ENCODE measurements around the gene TXNDC8. TPM values are rescaled to one million over a fixed set of nuclear protein-coding genes. Genes with fewer than 3 reads are reported as not detected.

Gene TXNDC8
- total RNA-seq, 1 donor from 2014 or later = not detected

- no peaks in the 10 kb centered on the region for H3K4me1 ChIP-seq
- no peak overlapping the region for H3K4me3 ChIP-seq
- H4K20me1 ChIP-seq (ENCODE audit: low read depth) = no peaks in the 10 kb centered on the region
- H2AFZ ChIP-seq (replicated peaks) = no peak overlapping the region
- Mint-ChIP-seq H3K4me1 (no peaks in the 10 kb centered on the region), H3K27ac (no peak overlapping the region), H3K36me3 (no peaks in the 10 kb centered on the region), H3K9me3 (no peaks in the 10 kb centered on the region), H3K27me3 (ENCODE audit: insufficient read depth, low read depth) (no peaks in the 10 kb centered on the region), H3K4me3 (no peak overlapping the region)
- TF ChIP-seq EZH2 (IDR thresholded peaks at IDR 0.05) (no peak), CTCF (IDR thresholded peaks at IDR 0.05) (no peak), EZH2phosphoT487 (IDR thresholded peaks at IDR 0.05) (no peak)
- no peaks in the 10 kb centered on the region for H3K9me3 ChIP-seq (ENCODE audit: low read depth)
- no peaks in the 10 kb centered on the region for H3K36me3 ChIP-seq
- no peak overlapping the region for H3K9ac ChIP-seq
- DNase-seq (ENCODE audit: low spot score) = no peak
- H3K4me2 ChIP-seq = no peak overlapping the region
- H3K27me3 ChIP-seq = no peaks in the 10 kb centered on the region
- no peaks in the 10 kb centered on the region for H3K79me2 ChIP-seq (ENCODE audit: low read depth)
- no peak overlapping the region for H3K27ac ChIP-seq
- no peaks in the 10 kb centered on the region for H3F3A ChIP-seq (ENCODE audit: low read depth)
Measured at GRCh38 chr9:110334183-110334582, 3.5 kb downstream of the TXNDC8 start.

GRCh38 chr9:110332766-110333165 lies 4.9 kb downstream of the TXNDC8 start:
- no peaks in the 10 kb centered on the region for H3F3A ChIP-seq (ENCODE audit: low read depth)
- peak overlapping the region; percentile 37 for H3K27ac Mint-ChIP-seq

GRCh38 chr9:110330484-110331105 lies 7.1 kb downstream of the TXNDC8 start:
- no peaks in the 10 kb centered on the region for H4K20me1 ChIP-seq (ENCODE audit: low read depth)
- no peaks in the 10 kb centered on the region for H3K27me3 ChIP-seq
- H3K4me3 ChIP-seq = no peak overlapping the region
- H3K9ac ChIP-seq = no peak overlapping the region
- Mint-ChIP-seq H3K27ac (no peak overlapping the region), H3K27me3 (ENCODE audit: insufficient read depth, low read depth) (peaks cover 2% of the 10 kb centered on the region), H3K4me3 (no peak overlapping the region), H3K4me1 (no peaks in the 10 kb centered on the region), H3K9me3 (no peaks in the 10 kb centered on the region), H3K36me3 (no peaks in the 10 kb centered on the region)
- no peaks in the 10 kb centered on the region for H3K79me2 ChIP-seq (ENCODE audit: low read depth)
- H3K9me3 ChIP-seq (ENCODE audit: low read depth) = no peaks in the 10 kb centered on the region
- no peaks in the 10 kb centered on the region for H3K4me1 ChIP-seq
- DNase-seq (ENCODE audit: low spot score) = no peak
- H3F3A ChIP-seq (ENCODE audit: low read depth) = no peaks in the 10 kb centered on the region
- H3K4me2 ChIP-seq = no peak overlapping the region
- TF ChIP-seq CTCF (IDR thresholded peaks at IDR 0.05) (no peak), EZH2phosphoT487 (IDR thresholded peaks at IDR 0.05) (no peak), EZH2 (IDR thresholded peaks at IDR 0.05) (no peak)
- no peak overlapping the region for H3K27ac ChIP-seq
- no peak overlapping the region for H2AFZ ChIP-seq (replicated peaks)
- H3K36me3 ChIP-seq = no peaks in the 10 kb centered on the region

More at GRCh38 chr9:110332766-110333165, 4.9 kb downstream of the TXNDC8 start:
- Histone ChIP-seq H3K79me2 (ENCODE audit: low read depth) (no peaks in the 10 kb centered on the region), H4K20me1 (ENCODE audit: low read depth) (no peaks in the 10 kb centered on the region), H3K4me1 (no peaks in the 10 kb centered on the region), H3K9ac (no peak overlapping the region), H3K27ac (no peak overlapping the region), H3K4me3 (no peak overlapping the region), H2AFZ (replicated peaks) (no peak overlapping the region), H3K27me3 (no peaks in the 10 kb centered on the region), H3K4me2 (no peak overlapping the region), H3K9me3 (ENCODE audit: low read depth) (no peaks in the 10 kb centered on the region), H3K36me3 (no peaks in the 10 kb centered on the region)
- Mint-ChIP-seq H3K4me1 (no peaks in the 10 kb centered on the region), H3K4me3 (no peak overlapping the region), H3K36me3 (no peaks in the 10 kb centered on the region), H3K9me3 (no peaks in the 10 kb centered on the region), H3K27me3 (ENCODE audit: insufficient read depth, low read depth) (no peaks in the 10 kb centered on the region)
- no peak for DNase-seq (ENCODE audit: low spot score)
- TF ChIP-seq CTCF (IDR thresholded peaks at IDR 0.05) (no peak), EZH2phosphoT487 (IDR thresholded peaks at IDR 0.05) (no peak)

Measured in neural progenitor cell (in vitro differentiated cells).